Raji (cell line): Measurements from ENCODE around the gene FBL.
A peak's percentile ranks its signal among the peaks of the same experiment; 100 is the strongest.

Experiments used
- POLR2A ChIP-seq: IDR thresholded peaks from 2 replicates; pipeline ENCODE4 v1.6.1; 2011; ENCODE audit warnings: low read depth, low read length, control low read depth; ENCODE audit not compliant: insufficient read depth

Gene FBL

DNA sequence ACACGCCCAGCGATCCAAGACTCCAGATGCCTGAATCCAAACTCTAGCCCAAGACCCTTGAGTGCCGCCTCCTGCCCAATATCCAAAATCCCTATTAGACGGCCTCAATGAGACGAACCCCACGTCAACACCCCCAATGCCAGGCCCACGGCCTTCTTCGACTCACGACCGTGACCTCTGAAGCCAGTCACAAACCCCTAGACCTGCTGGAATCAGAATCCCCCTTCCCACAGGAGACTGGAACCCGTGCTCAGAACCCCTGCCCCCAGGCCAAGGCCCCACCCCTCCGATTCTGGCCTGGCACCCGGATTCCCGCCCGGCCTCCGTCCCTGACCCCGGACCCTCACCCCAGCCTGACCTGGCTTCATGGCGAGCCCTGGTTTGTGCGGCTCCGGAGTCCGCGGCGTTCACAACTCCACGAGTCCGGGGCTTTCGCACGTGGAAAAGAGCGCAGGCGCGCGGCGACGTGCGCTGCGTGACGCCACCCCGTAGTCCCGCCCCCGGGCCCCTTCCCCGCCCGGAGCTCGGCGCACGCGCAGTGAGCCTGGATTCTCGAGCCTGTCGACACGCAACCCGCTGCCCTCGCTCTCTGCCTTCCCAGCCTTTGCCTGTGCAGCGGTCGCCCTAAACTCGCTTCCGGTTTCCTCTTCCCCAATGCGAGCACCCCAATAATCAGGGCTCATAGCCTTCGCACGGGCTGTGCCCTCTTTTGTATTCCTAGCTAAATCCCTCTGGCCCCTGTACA lies at the start of gene FBL:
FBL (minus strand) TSS at position 447 of the 745 bp plus-strand sequence; CDS start at position 368, 79 bp downstream.
- peak; percentile 95 for TF ChIP-seq POLR2A

DNA sequence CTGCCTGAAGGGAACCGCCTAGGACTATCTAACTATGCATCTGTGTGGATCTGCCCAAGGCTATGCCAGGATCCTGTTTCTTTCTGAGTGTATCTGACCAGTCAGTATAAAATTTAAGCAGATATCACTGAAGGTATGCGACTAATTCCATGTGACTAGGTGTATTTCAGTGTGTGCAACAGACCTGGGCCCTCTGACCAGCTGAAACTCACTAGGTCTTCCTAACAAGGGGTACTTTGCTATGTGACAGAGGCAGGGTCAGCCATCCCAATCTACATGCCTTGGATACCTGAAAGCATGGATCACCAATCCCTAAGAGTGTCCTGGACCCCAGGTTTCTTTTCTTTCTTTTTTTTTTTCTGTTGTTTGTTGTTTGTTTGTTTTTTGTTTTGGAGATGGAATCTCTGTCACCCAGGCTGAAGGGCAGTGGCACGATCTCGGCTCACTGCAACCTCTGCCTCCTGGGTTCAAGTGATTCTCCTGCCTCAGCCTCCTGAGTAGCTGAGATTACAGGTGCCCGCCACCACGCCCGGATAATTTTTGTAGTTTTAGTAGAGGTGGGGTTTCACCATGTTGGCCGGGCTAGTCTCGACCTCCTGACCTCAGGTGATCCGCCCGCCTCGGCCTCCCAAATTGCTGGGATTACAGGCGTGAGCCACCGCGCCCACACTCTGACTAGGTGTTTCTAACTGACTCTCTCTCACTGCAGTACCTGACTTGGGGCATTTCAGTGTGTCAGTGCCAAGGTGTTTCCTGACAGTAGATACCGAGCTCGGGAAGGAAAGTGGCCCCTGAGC lies 44.8 kb upstream of the FBL start:
- no peak for TF ChIP-seq POLR2A

DNA sequence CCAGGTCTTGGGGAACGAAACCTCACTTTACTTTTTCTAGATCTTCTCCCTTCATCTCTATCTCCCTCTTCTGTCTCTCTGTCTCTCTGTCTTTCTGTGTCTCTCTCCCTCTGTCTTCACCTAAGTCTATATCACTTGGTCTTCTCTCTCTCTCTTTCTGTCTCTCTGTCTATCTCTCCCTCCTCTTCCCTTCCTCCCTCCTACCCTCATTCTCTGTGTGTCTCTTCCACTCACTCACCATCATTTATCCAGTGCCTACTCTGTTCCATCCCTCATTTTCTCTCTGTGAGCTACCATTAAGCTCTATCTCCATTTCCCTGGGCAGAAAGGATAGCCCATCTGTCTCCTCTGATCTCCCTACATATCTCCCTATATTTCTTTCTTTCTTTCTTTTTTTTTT lies 32.2 kb upstream of the FBL start:
- TF ChIP-seq POLR2A: no peak

GRCh38 chr19:39874404-39874803 lies 28.2 kb upstream of the FBL start:
- TF ChIP-seq POLR2A: no peak

- TF ChIP-seq POLR2A: no peak
Observed at GRCh38 chr19:39873385-39873784, 27.2 kb upstream of the FBL start.

- TF ChIP-seq POLR2A: no peak
Observed at GRCh38 chr19:39871886-39872866, 26.0 kb upstream of the FBL start.

GRCh38 chr19:39871362-39871761 lies 25.2 kb upstream of the FBL start:
- TF ChIP-seq POLR2A: no peak

- no peak for TF ChIP-seq POLR2A
Observed at GRCh38 chr19:39870171-39870971, 24.2 kb upstream of the FBL start.

DNA sequence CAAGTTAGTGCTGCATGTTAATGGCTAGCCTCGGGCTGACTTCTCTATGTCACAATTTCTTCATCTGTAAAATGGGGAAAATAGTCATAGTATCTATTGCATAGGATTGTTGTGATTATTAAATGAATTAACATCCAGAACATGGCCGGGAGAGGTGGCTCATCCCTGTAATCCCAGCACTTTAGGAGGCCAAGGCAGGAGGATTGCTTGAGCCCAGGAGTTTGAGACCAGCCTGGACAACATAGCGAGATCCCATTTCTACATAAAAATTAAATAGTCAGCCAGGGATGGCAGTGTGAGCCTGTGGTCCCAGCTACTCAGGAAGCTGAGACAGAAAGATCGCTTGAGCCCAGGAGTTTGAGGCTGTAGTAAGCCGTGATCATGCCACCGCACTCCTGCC lies 21.8 kb upstream of the FBL start:
- TF ChIP-seq POLR2A: no peak

DNA sequence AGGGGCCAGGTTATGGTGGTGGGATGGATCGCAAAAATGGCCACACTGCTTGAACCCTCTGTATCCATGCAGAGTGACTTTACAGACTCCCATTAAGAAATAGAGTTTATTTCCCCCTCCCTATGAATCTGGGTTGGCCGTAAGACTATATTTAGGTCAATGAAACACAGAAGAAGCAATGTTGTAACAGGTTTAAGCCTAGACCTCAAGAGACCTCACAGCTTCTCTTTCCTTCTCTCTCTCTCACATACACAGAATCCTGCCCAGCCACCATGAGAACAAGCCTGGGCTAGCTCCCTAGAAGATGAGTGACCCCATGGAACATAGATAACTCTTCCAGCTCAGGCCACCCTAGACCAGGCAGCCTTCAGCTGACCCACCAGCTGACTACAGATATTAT lies 21.0 kb upstream of the FBL start:
- no peak for TF ChIP-seq POLR2A

GRCh38 chr19:39865953-39866352 lies 19.8 kb upstream of the FBL start:
- TF ChIP-seq POLR2A: no peak

DNA sequence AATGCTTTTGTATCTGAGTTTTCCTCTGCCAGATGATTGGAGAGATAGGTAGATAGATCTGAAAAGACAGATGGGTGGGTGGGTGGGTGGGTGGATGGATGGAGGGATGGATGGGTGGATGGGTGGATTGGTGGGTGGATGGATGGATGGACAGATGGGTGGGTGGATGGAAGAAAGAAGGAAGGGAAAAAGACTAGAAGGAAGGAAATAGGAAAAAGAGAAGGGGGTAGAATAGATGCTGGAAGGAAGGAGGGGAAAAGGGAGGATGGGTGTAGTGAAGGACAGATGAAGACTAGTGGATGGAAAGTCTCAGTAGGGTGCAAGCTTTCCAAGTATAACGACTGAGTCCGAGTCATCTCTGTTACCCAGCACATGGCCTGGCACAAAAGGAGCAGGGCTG lies 19.0 kb upstream of the FBL start:
- no peak for TF ChIP-seq POLR2A

DNA sequence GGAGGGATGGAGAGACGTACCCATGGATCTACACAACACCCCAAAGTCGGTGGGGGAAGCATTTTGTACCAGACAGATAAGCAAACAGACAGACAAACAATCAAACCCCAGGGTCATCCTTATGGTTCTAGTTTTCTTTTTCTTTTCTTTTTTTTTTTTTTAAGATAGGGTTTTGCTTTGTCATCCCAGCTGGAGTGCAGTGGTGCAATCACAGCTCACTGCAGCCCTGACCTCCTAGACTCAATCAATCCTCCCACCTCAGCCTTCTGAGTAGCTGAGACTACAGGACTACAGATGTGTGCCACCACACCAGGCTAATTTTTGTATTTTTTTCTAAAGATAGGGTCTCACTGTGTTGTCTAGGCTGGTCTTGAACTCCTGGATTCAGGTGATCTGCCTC lies 17.9 kb upstream of the FBL start:
- TF ChIP-seq POLR2A: no peak

DNA sequence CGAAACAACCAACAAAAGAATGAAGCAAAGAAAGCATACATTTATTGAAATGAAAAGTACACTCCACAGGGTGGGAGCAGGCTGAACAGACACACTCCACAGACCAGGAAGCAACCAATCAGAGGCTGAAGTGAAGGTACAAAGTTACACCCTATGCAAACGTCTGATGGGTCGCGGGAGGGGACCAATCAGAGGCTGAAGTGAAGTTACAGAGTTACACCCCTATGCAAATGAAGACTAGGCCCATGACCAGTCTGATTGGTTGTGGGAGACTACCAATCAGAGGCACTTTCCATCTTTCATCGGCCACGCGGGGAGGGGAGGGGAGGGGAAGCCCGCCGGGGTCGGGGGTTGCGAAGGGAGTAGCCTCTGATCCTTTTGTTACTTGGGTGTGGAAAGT lies 12.4 kb upstream of the FBL start:
- no peak for TF ChIP-seq POLR2A
